ENCODE data around the gene ZSWIM6. TPM values are rescaled to one million over a fixed set of nuclear protein-coding genes. Genes with fewer than 3 reads are reported as not detected.
A peak's percentile ranks its signal among the peaks of the same experiment; 100 is the strongest.

ZSWIM6 gene
- 0.60 TPM for polyA plus RNA-seq

DNA sequence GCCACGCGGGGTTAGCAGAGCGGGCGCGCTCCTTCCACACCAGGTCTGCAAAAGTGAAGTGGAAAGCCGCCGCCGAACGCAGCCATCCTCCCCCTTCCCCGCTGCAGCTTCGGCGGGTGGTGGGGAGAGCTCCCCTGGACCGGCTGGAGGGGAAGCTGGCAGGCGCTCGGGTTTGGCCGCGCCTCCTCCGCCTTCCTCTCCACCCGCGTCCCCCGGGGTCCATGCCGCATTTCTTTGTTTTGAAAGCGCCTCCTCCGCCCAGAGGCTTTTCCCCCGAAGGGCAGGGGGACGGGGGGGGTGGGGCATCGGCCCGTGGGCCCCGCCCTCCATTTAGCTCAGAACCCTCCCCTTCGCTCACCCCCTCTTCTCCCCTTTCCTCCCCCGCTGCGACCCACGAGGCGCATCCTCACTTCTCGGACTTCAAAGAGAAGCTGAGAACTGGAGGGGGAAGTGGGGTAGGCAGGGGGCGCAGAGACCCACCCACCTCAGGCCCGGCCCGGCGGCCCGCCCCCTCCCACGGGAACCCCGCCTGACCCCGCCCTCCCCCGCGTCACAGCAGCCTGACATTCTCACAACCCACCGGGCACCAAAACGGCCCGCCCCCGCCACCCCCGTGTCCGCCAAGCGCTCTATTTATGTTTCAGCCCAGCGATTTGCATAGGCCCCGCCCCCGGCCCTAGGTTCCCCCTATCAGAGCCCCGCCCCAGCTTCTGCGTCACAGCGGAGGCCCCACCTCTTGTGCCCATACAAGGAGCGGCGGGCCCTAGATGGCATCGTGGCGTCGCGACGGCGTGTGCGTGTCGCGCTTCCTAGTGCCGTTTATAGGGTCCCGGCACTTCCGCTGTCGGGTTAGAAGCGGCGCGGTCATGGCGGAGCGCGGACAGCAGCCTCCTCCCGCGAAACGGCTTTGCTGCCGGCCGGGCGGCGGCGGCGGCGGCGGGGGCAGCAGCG is at the start of gene ZSWIM6:
TSS of gene ZSWIM6 (plus strand) at position 852 of the 951 bp plus-strand sequence. CDS start at position 867, 15 bp downstream.
- Mint-ChIP-seq H3K4me3 (peak within 1 kb of the TSS; percentile 88 to 98 (median 96)), H3K4me1 (peaks cover 35 to 42% (median 38%) of the 10 kb centered on the region in 3 donors), H3K9me3 (no peaks in the 10 kb centered on the region)

DNA sequence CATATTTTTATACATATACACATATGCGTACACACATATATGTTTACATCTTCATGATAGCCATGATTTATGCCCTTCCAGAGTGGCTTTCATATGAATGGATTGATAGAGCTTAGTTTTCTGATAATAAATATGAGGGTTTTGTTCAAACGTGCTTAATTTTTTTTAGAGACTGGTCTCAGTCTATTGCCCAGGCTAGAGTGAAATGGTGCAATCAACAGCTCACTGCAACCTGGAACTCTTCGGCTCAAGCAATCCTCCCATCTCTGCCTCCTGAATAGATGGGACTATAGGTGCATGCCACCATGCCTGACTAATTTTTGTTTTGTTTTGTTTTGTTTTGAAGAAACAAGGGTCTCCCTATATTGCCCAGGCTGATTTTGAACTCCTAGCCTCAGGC is 48.6 kb upstream of the ZSWIM6 start:
- no peak overlapping the region for H3K27ac Mint-ChIP-seq
- H3K4me3 Mint-ChIP-seq = no peak overlapping the region
- no peaks in the 10 kb centered on the region for H3K27me3 Mint-ChIP-seq
- H3K36me3 Mint-ChIP-seq = no peaks in the 10 kb centered on the region
- H3K4me1 Mint-ChIP-seq = peaks cover 11 to 14% (median 12%) of the 10 kb centered on the region in 3 donors
- H3K9me3 Mint-ChIP-seq = no peaks in the 10 kb centered on the region

More for the DNA sequence above, at the start of gene ZSWIM6:
- peaks cover 7% of the 10 kb centered on the region for H3K36me3 Mint-ChIP-seq
- H3K27ac Mint-ChIP-seq = peak within 1 kb of the TSS; percentile 87 to 97 (median 97)
- peaks cover 5% of the 10 kb centered on the region for H3K27me3 Mint-ChIP-seq

DNA sequence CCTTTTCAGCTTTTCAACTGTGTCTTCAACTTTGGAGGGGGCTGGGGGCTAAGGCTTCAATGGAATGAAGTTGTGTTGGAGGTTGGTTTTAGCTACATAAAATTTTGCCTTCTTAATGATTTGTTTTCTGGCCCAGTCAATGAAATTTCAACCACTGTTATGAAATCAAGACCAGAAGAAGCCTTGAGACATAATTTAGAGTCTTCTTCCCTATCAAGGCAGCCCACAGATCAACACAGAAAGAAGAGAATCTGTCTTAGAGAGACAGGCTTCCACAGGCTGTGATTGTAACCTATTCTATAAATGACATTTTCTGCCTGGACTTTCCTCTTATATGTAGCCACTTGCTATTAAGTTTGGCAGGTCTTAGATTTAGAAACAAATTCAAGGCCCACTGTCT is 46.5 kb upstream of the ZSWIM6 start:
- no peak overlapping the region for H3K4me3 Mint-ChIP-seq
- no peaks in the 10 kb centered on the region for H3K9me3 Mint-ChIP-seq
- no peaks in the 10 kb centered on the region for H3K27me3 Mint-ChIP-seq
- H3K36me3 Mint-ChIP-seq = no peaks in the 10 kb centered on the region
- no peak overlapping the region for H3K27ac Mint-ChIP-seq
- H3K4me1 Mint-ChIP-seq = peaks cover 5 to 8% (median 8%) of the 10 kb centered on the region in 3 donors

- Mint-ChIP-seq H3K4me3 (no peak overlapping the region), H3K4me1 (peaks cover 0 to 3% (median 0%) of the 10 kb centered on the region in 3 donors), H3K9me3 (no peaks in the 10 kb centered on the region), H3K27ac (no peak overlapping the region), H3K27me3 (peaks cover 2% of the 10 kb centered on the region), H3K36me3 (no peaks in the 10 kb centered on the region)
These were observed 45.5 kb upstream of the ZSWIM6 start for GRCh38 chr5:61286446-61287132.

DNA sequence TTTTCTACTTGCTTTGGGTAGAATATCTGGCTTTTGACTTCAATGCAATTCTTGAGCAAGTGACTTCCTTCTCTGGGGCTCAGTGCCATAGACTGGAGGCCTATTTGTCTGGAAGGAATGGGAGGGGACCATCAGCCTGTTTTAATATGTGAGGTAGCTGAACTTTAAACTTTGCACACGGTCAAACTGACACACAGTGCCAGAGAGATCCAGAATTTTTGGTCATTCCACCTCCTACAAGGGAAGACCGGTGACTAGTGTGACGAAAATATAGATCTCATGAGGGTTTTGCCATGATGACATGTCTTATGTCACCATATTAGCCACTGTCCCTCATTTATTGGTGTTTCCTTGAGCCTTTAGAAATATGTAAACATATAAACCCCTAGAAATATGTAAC is 44.6 kb upstream of the ZSWIM6 start:
- Mint-ChIP-seq H3K36me3 (peaks cover under 1% of the 10 kb centered on the region), H3K9me3 (no peaks in the 10 kb centered on the region), H3K27ac (peak overlapping the region in 1 of 3 donors; percentile 44), H3K27me3 (peaks cover 4% of the 10 kb centered on the region), H3K4me3 (no peak overlapping the region), H3K4me1 (peaks cover 0 to 3% (median 0%) of the 10 kb centered on the region in 3 donors)

- Mint-ChIP-seq H3K4me3 (no peak overlapping the region), H3K9me3 (no peaks in the 10 kb centered on the region), H3K4me1 (peaks cover 0 to 3% (median 0%) of the 10 kb centered on the region in 3 donors), H3K36me3 (peaks cover 2% of the 10 kb centered on the region), H3K27ac (no peak overlapping the region), H3K27me3 (peaks cover 5% of the 10 kb centered on the region)
These were observed 42.8 kb upstream of the ZSWIM6 start for GRCh38 chr5:61289241-61289640.

DNA sequence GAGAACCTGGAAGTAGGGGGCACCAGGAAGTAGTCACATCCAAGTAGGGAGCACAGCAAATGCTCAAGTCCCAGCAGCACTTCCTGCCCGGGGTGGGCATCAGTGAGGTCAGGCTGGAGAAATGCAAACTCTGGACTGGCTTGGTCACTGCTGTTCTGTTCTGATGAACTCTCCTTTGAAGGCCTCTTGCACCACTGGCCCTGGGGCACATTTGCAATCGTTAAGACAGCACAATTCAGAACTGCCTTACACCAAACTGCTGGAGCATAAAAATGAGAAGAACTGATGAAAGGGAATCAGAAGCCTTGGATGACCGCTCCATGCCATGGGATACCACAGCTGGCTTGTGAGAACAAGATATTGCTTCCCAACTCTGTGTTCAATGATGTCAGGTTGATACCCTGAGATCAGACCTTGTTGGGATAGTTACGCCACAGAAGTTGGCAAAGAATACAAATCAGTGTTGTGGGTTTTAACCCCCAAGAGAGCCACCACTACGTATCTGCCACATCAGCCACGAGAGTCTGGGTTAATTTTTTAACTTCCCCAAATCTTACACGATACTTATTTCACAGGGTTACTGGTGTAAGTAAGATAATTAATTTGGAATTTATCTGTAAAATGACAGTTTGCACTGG is 42.3 kb upstream of the ZSWIM6 start:
- peaks cover 2% of the 10 kb centered on the region for H3K36me3 Mint-ChIP-seq
- peaks cover 0 to 3% (median 0%) of the 10 kb centered on the region in 3 donors for H3K4me1 Mint-ChIP-seq
- no peaks in the 10 kb centered on the region for H3K9me3 Mint-ChIP-seq
- peaks cover 5% of the 10 kb centered on the region for H3K27me3 Mint-ChIP-seq
- no peak overlapping the region for H3K4me3 Mint-ChIP-seq
- H3K27ac Mint-ChIP-seq = no peak overlapping the region

DNA sequence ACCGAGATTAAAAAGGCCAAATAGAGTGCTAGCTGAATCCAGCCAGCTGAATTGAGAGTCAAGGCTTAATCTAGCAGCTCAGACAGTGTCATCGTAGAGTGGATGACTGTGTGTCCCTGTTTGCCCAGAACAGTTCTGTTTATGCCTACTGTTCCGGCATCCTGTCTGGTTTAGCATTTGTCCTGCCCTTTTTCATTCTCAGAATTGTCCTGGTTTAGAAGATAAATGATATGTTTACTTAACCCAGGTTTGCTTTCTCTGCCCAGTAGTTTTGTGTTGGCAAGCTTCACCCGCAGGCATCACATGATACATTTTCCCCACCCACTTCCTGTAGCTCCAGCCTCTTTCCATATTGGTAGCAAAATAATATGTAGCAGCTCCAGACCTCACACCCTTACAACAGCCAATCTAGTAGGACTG is 41.3 kb upstream of the ZSWIM6 start:
- Mint-ChIP-seq H3K27ac (no peak overlapping the region), H3K27me3 (peaks cover 5% of the 10 kb centered on the region), H3K4me3 (no peak overlapping the region), H3K36me3 (peaks cover 2% of the 10 kb centered on the region), H3K4me1 (peaks cover 0 to 3% (median 1%) of the 10 kb centered on the region in 3 donors), H3K9me3 (no peaks in the 10 kb centered on the region)

DNA sequence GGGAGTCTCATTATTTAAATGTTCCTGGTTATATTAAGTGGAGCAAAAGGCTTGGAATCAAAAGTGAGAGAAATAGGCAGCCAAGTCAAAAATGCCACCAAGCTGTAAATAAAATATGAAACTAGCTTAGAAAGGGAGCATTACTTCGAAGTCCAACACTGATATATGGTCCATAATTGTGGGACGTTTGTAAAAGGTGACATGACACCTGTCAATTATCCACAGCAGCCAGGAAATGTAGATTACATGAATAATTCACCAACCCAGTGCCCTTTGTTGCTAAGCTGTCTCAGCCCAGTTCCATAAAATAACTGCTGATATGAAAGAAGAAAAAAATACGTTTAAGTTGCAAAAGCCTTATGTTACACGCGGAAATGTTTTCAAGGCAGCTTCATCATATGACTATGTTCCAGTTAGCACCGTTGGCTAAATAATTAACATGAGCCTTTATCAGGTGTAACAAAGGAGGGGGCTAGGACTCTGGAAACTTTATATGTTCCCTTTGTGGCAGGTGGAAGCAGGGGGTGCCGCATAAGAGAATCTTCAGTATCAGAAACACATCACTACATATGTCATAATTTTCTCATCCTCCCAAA is 39.9 kb upstream of the ZSWIM6 start:
- Mint-ChIP-seq H3K4me1 (peaks cover 0 to 3% (median 1%) of the 10 kb centered on the region in 3 donors), H3K27me3 (peaks cover 5% of the 10 kb centered on the region), H3K9me3 (no peaks in the 10 kb centered on the region), H3K36me3 (peaks cover 2% of the 10 kb centered on the region), H3K27ac (no peak overlapping the region), H3K4me3 (no peak overlapping the region)

DNA sequence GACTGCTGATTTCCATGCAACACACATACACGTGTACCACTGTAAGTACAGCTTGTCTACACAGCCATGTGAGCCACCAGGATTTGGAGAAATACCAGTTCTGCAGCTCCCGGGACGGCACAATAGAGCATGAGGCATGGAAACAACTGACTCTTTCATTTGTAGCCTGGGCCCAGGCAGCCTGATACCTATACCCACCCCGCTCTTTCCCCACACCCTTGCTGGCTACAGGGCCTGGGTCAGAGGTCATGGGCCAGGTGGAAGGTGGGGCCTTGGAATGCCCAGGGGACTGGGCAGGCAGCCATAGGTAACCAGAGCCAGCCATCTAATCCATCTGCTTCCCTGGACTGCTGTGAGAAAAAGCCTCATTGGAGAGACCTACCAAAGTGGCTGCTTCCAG is 39.0 kb upstream of the ZSWIM6 start:
- Mint-ChIP-seq H3K27ac (no peak overlapping the region), H3K9me3 (no peaks in the 10 kb centered on the region), H3K36me3 (peaks cover 2% of the 10 kb centered on the region), H3K27me3 (peaks cover 5% of the 10 kb centered on the region), H3K4me3 (no peak overlapping the region), H3K4me1 (peaks cover 0 to 9% (median 4%) of the 10 kb centered on the region in 3 donors)

GRCh38 chr5:61293873-61294272 is 38.2 kb upstream of the ZSWIM6 start:
- peaks cover 0 to 10% (median 4%) of the 10 kb centered on the region in 3 donors for H3K4me1 Mint-ChIP-seq
- peaks cover 2% of the 10 kb centered on the region for H3K36me3 Mint-ChIP-seq
- peaks cover 5% of the 10 kb centered on the region for H3K27me3 Mint-ChIP-seq
- no peak overlapping the region for H3K4me3 Mint-ChIP-seq
- no peak overlapping the region for H3K27ac Mint-ChIP-seq
- H3K9me3 Mint-ChIP-seq = no peaks in the 10 kb centered on the region

GRCh38 chr5:61295365-61295764 is 36.7 kb upstream of the ZSWIM6 start:
- H3K27me3 Mint-ChIP-seq = peaks cover 5% of the 10 kb centered on the region
- no peaks in the 10 kb centered on the region for H3K9me3 Mint-ChIP-seq
- peaks cover 2% of the 10 kb centered on the region for H3K36me3 Mint-ChIP-seq
- H3K4me1 Mint-ChIP-seq = peaks cover 0 to 10% (median 4%) of the 10 kb centered on the region in 3 donors
- no peak overlapping the region for H3K4me3 Mint-ChIP-seq
- no peak overlapping the region for H3K27ac Mint-ChIP-seq

DNA sequence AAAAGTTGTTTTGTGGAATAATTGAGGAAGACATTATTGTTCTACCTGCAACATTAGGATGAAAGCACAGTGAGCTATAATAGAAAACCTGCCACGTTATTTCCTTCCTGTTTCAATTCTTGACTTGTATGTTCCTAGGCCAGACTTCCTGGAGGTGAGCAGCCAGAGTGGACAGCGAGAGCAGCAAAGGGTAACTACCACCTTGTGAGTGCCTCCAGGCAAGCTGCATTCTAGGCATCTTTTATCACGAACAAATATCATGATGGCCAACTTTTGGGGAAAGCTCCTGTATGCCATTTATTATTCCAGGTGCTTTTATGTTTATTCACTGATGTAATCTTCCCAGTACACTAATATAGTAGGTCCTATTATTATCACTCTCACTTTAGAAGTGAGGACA is 34.0 kb upstream of the ZSWIM6 start:
- Mint-ChIP-seq H3K27me3 (peaks cover 1% of the 10 kb centered on the region), H3K4me3 (no peak overlapping the region), H3K36me3 (peaks cover 3% of the 10 kb centered on the region), H3K9me3 (no peaks in the 10 kb centered on the region), H3K27ac (no peak overlapping the region), H3K4me1 (peaks cover 0 to 7% (median 4%) of the 10 kb centered on the region in 3 donors)

DNA sequence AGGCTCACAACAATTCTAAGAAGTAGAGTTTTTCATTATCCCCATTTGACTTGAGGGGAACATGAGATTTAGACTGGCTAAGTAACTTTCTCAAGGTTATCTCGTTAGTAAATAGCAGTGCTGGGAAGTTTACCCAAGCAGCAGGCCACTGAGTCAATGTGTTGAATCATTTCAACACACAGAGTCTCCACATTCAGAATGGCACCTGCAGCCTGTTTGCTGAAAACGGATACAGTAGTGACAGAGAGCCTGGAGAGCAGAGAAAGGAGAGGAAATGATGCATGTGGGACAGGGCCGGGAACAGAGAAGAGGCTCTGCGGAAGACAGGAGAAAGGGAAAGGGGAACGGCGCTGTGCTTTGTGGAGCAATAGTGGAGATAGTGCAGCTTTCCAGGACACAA is 33.5 kb upstream of the ZSWIM6 start:
- Mint-ChIP-seq H3K9me3 (no peaks in the 10 kb centered on the region), H3K27ac (peak overlapping the region in 1 of 3 donors; percentile 1), H3K36me3 (peaks cover 3% of the 10 kb centered on the region), H3K27me3 (peaks cover 1% of the 10 kb centered on the region), H3K4me1 (peaks cover 0 to 7% (median 7%) of the 10 kb centered on the region in 3 donors), H3K4me3 (no peak overlapping the region)
